ENCODE results near the gene CDKN2D.

DNA sequence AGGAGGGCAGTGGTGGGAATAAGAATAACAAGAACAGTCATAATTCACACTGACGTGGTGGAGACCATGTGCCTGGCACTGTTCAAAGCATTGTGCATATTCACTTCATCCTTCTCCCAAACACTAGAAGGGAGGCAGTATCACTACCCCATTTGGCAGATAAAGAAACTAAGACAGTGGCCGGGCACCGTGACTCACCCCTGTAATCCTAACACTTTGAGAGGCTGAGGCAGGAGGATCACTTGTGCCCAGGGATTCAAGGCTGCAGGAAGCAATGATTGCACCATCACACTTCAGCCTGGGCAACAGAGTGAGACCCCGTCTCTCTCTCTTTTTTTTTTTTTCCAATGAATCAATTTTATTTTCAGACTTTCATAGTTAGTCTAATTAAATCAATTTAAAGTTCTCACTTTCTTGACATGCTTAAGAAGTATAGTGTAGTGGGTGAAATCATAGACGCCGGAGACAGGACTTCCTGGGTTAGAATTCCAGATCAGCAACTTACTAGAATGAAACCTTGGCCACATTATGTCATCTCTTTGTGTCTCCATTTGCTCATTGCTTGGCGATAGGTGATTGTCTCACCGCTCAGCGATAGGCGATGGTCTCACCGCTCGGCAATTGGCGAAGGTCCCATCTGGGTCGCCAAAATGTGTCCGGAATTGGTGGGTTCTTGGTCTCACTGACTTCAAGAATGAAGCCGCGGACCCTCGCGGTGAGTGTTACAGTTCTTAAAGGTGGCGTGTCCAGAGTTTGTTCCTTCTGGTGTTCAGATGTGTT is 30.4 kb downstream of the CDKN2D start:
- TF ChIP-seq POLR2A (IDR thresholded peaks at IDR 0.05; ENCODE audit: borderline replicate concordance, extremely low read depth, insufficient read depth, insufficient read length) (no peak), TCF7L2 (IDR thresholded peaks at IDR 0.05; ENCODE audit: borderline replicate concordance, extremely low read depth, insufficient read depth, insufficient read length) (no peak)
- TF ChIP-seq, protein P1, sequence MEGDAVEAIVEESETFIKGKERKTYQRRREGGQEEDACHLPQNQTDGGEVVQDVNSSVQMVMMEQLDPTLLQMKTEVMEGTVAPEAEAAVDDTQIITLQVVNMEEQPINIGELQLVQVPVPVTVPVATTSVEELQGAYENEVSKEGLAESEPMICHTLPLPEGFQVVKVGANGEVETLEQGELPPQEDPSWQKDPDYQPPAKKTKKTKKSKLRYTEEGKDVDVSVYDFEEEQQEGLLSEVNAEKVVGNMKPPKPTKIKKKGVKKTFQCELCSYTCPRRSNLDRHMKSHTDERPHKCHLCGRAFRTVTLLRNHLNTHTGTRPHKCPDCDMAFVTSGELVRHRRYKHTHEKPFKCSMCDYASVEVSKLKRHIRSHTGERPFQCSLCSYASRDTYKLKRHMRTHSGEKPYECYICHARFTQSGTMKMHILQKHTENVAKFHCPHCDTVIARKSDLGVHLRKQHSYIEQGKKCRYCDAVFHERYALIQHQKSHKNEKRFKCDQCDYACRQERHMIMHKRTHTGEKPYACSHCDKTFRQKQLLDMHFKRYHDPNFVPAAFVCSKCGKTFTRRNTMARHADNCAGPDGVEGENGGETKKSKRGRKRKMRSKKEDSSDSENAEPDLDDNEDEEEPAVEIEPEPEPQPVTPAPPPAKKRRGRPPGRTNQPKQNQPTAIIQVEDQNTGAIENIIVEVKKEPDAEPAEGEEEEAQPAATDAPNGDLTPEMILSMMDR (IDR thresholded peaks at IDR 0.05 in 2 of 3, conservative IDR thresholded peaks at IDR 0.05 in 1 of 3; ENCODE audit: borderline replicate concordance in 1 of 3, insufficient read depth in 1 of 3, low read depth in 2 of 3, low read length in 2 of 3): no peak

Measured in HCT116 (cell line).